AG04450 (cell line): ENCODE data around the gene MTNR1A. TPM values are rescaled to one million over a fixed set of nuclear protein-coding genes. Genes with fewer than 3 reads are reported as not detected.
"Not testable (repeated sequence)": the region's sequence is repeated elsewhere in the genome, so short reads cannot be mapped to it uniquely, and the experiment has no call there.

Source experiments
- CTCF ChIA-PET: fragments of 300-600, 350-600 bp; formaldehyde crosslinking; extraction: SDS; loops from one replicate; lab custom pipeline; 2022; ENCODE audit warnings: antibody characterized with exemption, inconsistent platforms; lab: Charles Lee
- POLR2A ChIA-PET: fragments of 350-600 bp; formaldehyde crosslinking; extraction: SDS; loops from one replicate; lab custom pipeline; 2021; ENCODE audit warnings: antibody characterized with exemption, inconsistent platforms; lab: Yijun Ruan, JAX
- DNase-seq: peaks from one replicate; pipeline ENCODE4 v3.0.0-alpha.2; 2011; ENCODE audit warnings: low read depth, low spot score
- H3K27ac ChIP-seq: one replicate; pipeline ENCODE4 v1.5.1; 2012; ENCODE audit warnings: low read depth, low read length, control low read depth
- H3K27me3 ChIP-seq: one replicate; pipeline ENCODE4 v1.6.0; 2012; ENCODE audit warnings: low read length; ENCODE audit not compliant: control insufficient read depth, insufficient read depth
- H3K4me3 ChIP-seq: 2 replicates; pipeline ENCODE4 v1.5.1; 2011; ENCODE audit warnings: mild to moderate bottlenecking, low read depth, low read length, control low read depth
- H3K9me3 ChIP-seq: 2 replicates; pipeline ENCODE4 v1.5.1; 2012; ENCODE audit warnings: low read length; ENCODE audit not compliant: control insufficient read depth, insufficient read depth
- CTCF ChIP-seq: IDR thresholded peaks from 2 replicates; pipeline ENCODE4 v1.5.1; 2011; ENCODE audit warnings: low read depth, low read length, control low read depth, inconsistent platforms
- polyA plus RNA-seq: library from polyadenylated mRNA; depleted of rRNA; stranded (reverse); fragments of >200 nt; gene quantifications from 2 replicates; pipeline ENCODE4 v1.2.3, GENCODE V29; 2011

MTNR1A gene
- polyA plus RNA-seq, 1 experiment = not detected

- DNase-seq = no peak
- Histone ChIP-seq H3K9me3 (peaks cover 3% of the 10 kb centered on the region; the same call in 1 of the 2 replicates), H3K27ac (no peak overlapping the region), H3K27me3 (no peaks in the 10 kb centered on the region), H3K4me3 (no peak overlapping the region)
- POLR2A ChIA-PET = no interaction called here
- CTCF ChIA-PET = no interaction called here
- no peak for TF ChIP-seq CTCF
Observed at GRCh38 chr4:186534056-186534455, 21.3 kb downstream of the MTNR1A start.

DNA sequence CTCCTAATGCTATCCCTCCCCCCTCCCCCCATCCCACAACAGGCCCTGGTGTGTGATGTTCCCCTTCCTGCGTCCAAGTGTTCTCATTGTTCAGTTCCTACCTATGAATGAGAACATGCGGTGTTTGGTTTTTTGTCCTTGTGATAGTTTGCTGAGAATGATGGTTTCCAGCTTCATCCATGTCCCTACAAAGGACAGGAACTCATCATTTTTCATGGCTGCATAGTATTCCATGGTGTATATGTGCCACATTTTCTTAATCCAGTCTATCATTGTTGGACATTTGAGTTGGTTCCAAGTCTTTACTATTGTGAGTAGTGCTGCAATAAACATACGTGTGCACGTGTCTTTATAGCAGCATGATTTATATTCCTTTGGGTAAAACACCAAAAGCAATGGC, 31.4 kb downstream of the MTNR1A start:
- H3K27me3 ChIP-seq, H3K27ac ChIP-seq, POLR2A ChIA-PET, H3K4me3 ChIP-seq, DNase-seq, CTCF ChIA-PET, H3K9me3 ChIP-seq: not testable (repeated sequence)

DNA sequence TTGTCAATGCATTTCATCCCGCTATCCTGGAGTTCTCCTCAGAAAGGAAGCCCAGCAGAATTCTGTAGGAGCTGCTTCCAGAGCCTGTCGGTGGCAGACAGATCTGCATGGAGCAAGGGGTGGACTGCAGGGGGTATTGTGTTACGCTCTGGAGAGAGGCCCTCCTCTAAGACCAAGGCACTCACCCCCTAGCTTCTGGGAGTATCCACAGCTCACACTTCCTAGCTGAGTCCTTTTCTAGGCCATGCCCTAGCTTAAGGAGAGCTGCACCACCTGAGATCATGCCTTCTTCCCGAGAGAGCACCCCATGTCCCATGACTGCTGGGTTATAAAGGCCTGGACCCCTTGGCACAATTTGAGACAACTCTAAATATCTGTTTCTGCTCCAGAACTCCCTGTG, 39.1 kb downstream of the MTNR1A start:
- no peaks in the 10 kb centered on the region for H3K27me3 ChIP-seq
- H3K9me3 ChIP-seq = no peaks in the 10 kb centered on the region
- H3K4me3 ChIP-seq = no peak overlapping the region
- ChIA-PET POLR2A (no interaction called here), CTCF (no interaction called here)
- no peak for DNase-seq
- TF ChIP-seq CTCF = no peak
- no peak overlapping the region for H3K27ac ChIP-seq

- CTCF ChIA-PET = no interaction called here
- no peaks in the 10 kb centered on the region for H3K9me3 ChIP-seq
Observed at GRCh38 chr4:186514271-186514950, 41.0 kb downstream of the MTNR1A start.

DNA sequence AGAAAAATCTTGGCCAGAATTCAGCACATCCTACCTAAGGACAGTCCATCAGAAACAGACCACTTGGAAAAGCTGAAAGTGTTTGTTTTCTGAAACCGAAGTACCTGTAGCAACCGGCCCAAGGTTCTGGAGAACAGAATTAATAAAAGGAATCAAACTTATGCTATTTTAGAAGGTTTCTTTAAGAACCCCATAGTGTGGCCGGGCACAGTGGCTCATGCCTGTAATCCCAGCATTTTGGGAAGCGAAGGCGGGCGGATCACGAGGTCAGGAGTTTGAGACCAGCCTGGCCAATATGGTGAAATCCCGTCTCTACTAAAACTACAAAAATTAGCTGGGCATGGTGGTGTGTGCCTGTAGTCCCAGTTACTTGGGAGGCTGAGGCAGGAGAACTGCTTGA, 50.6 kb downstream of the MTNR1A start:
- H3K4me3 ChIP-seq, DNase-seq, H3K27me3 ChIP-seq, H3K27ac ChIP-seq, POLR2A ChIA-PET, H3K9me3 ChIP-seq: not testable (repeated sequence)
- CTCF ChIA-PET = interaction anchor here (0.6 kb wide), 1 partner anchor 33 kb away, joined by 3 read pairs; no protein-coding TSS in a partner anchor

More at GRCh38 chr4:186514271-186514950, 41.0 kb downstream of the MTNR1A start:
- no peak for TF ChIP-seq CTCF
- no peak overlapping the region for H3K27ac ChIP-seq
- H3K27me3 ChIP-seq = no peaks in the 10 kb centered on the region
- POLR2A ChIA-PET = no interaction called here
- H3K4me3 ChIP-seq = no peak overlapping the region
- no peak for DNase-seq

- Histone ChIP-seq H3K4me3 (no peak overlapping the region), H3K27me3 (no peaks in the 10 kb centered on the region), H3K27ac (no peak overlapping the region), H3K9me3 (peaks cover 5% of the 10 kb centered on the region)
- POLR2A ChIA-PET = no interaction called here
- CTCF ChIA-PET = no interaction called here
- no peak for TF ChIP-seq CTCF
- no peak for DNase-seq
Observed at GRCh38 chr4:186502231-186502630, 53.1 kb downstream of the MTNR1A start.
